Measurements from ENCODE around the gene SLC49A4.

Gene SLC49A4

DNA sequence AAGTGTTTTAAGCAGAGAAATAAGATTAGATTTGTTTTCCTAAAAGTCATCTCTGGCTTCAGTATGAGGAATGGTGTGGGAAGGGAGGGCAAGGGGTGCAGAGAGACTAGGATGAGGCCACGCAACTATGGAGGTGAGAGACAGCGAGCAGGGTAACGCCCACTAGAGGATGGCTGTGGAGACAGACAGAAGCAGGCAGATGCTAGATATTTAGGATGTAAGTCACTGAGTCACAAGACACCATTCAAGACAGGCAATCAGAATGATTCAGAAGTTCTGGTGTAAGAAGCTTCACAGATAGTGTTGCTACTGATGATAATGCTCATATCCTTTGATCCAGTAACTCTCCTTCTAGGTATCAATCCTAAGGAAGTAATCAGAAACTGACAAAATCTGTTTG is 20.3 kb upstream of the SLC49A4 start:
- DNase-seq (ENCODE audit: low read depth) = peak; percentile 80
- H3K4me3 ChIP-seq (ENCODE audit: low read length) = no peak overlapping the region
- TF ChIP-seq, protein P1, sequence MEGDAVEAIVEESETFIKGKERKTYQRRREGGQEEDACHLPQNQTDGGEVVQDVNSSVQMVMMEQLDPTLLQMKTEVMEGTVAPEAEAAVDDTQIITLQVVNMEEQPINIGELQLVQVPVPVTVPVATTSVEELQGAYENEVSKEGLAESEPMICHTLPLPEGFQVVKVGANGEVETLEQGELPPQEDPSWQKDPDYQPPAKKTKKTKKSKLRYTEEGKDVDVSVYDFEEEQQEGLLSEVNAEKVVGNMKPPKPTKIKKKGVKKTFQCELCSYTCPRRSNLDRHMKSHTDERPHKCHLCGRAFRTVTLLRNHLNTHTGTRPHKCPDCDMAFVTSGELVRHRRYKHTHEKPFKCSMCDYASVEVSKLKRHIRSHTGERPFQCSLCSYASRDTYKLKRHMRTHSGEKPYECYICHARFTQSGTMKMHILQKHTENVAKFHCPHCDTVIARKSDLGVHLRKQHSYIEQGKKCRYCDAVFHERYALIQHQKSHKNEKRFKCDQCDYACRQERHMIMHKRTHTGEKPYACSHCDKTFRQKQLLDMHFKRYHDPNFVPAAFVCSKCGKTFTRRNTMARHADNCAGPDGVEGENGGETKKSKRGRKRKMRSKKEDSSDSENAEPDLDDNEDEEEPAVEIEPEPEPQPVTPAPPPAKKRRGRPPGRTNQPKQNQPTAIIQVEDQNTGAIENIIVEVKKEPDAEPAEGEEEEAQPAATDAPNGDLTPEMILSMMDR (IDR thresholded peaks at IDR 0.05; ENCODE audit: insufficient read depth, low read depth, low read length, missing control alignments) = peak; percentile 30

DNA sequence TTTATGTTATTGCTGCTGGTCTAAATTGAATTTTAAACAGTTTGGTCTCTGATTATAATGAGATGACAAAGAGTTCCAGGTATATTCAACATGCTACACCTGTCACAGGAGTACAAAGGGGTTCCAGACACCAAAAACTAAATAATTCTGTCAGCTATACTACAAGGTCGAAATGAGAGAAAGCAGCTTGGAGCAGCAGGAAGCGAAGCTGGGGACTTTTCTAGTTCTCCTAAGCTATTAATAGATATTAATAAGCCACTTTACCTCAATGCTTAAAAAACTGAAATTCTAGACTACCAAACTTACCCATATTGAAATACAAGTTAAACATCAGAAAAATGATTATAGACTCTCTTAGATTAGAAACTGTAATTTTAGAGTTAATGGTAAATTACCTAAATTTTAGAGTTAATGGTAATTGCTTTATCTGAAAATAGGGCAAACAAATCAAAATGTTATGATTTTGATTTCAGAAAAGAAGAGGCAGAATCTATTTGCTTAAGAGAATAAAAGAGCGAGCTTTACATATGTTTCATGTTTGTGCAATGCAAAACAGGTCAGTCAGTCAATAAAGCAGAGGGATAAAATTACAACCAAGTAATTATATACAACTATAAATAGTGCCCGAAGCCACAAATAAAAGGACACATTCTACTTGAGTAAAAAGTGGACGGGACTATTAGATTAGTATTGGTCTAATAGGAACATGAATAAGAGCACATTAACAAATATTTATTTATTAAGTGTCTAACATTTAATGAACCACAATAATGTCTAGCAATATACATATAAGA is 18.0 kb upstream of the SLC49A4 start:
- no peak overlapping the region for H3K4me3 ChIP-seq (ENCODE audit: low read length)
- TF ChIP-seq, protein P1 (IDR thresholded peaks at IDR 0.05; ENCODE audit: insufficient read depth, low read depth, low read length, missing control alignments) = no peak
- no peak for DNase-seq (ENCODE audit: low read depth)

DNA sequence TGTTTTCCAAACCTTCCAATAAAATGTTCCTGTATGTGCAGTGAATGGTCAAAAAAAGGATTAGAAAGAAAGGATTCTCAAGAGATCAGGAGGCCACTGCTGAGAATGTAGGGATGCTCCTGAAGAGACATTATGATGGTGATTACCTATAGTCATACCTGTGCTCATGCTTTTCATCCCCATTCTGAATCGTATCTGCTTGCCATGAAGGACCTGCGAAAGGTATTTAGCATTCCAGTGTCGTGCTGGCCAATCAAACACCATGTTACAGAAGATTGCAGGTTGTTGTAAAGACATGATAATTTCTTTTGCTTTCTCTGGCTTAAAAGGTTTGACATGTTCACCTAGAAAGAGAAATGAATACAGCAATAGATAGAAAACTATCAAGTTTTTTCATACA is 17.3 kb upstream of the SLC49A4 start:
- H3K4me3 ChIP-seq (ENCODE audit: low read length) = no peak overlapping the region
- TF ChIP-seq, protein P1 (IDR thresholded peaks at IDR 0.05; ENCODE audit: insufficient read depth, low read depth, low read length, missing control alignments) = no peak
- no peak for DNase-seq (ENCODE audit: low read depth)

DNA sequence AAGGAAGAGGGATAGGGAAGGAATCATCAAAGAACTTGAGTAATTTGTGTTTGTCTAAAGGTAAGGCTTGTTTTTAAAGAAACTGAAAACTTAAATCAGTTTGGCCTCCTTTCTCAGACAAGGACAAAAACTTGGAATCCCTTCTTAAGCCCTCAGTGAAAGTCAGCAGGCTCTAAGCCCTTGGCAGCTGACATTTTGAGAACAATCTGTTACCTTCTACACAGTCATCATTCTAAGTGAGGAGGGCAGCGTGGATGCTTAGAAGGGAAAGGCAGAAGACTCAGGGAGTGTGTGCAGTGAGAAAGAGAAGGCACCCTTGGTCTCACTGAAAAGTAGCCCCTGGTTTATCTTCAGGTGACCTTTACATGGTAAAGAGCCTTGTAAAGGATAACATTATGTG is 12.1 kb upstream of the SLC49A4 start:
- DNase-seq (ENCODE audit: low read depth) = no peak
- no peak overlapping the region for H3K4me3 ChIP-seq (ENCODE audit: low read length)
- TF ChIP-seq, protein P1 (IDR thresholded peaks at IDR 0.05; ENCODE audit: insufficient read depth, low read depth, low read length, missing control alignments) = no peak

- peak; percentile 91 for DNase-seq (ENCODE audit: low read depth)
- TF ChIP-seq, protein P1 (IDR thresholded peaks at IDR 0.05; ENCODE audit: insufficient read depth, low read depth, low read length, missing control alignments) = no peak
- H3K4me3 ChIP-seq (ENCODE audit: low read length) = no peak overlapping the region
Measured at GRCh38 chr3:122784436-122784835, 10.4 kb upstream of the SLC49A4 start.

DNA sequence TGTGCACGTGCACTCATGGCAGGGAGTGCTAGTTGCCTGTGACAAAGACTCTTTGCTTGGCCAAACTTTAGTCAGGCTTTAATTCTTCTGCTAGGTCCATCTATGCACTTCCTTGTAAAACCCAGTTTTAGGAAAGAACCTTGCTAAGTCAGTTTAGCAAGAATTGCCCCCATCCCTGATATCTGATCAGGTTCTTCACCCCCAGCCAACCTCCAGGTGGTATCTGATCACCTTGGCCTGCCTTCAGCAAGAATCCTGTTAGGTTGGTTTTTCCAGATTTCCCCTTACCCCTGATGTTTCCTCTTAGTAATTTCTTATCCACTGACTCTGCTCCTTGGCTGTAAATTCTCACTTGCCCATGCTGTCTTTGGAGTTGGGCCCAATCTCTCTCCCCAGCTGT is 9.6 kb upstream of the SLC49A4 start:
- no peak for DNase-seq (ENCODE audit: low read depth)

More for the DNA sequence above, 9.6 kb upstream of the SLC49A4 start:
- no peak overlapping the region for H3K4me3 ChIP-seq (ENCODE audit: low read length)
- TF ChIP-seq, protein P1 (IDR thresholded peaks at IDR 0.05; ENCODE audit: insufficient read depth, low read depth, low read length, missing control alignments) = no peak
